Stimulated activated CD4-positive, alpha-beta T cell treated with anti-CD3 and anti-CD28 coated beads, Interleukin-15, amount 100 ng/mL, for 1 hour (primary cell): Measurements from ENCODE around the gene DLL1.
"Not testable (repeated sequence)": the region's sequence is repeated elsewhere in the genome, so short reads cannot be mapped to it uniquely, and the experiment has no call there.

Source experiments
- DNase-seq, 2 donors: peaks; one replicate each; pipeline ENCODE4 v3.0.0-alpha.2; 2020; ENCODE audit warnings: low read depth in 1 of 2, low spot score in 1 of 2

The DLL1 gene

DNA sequence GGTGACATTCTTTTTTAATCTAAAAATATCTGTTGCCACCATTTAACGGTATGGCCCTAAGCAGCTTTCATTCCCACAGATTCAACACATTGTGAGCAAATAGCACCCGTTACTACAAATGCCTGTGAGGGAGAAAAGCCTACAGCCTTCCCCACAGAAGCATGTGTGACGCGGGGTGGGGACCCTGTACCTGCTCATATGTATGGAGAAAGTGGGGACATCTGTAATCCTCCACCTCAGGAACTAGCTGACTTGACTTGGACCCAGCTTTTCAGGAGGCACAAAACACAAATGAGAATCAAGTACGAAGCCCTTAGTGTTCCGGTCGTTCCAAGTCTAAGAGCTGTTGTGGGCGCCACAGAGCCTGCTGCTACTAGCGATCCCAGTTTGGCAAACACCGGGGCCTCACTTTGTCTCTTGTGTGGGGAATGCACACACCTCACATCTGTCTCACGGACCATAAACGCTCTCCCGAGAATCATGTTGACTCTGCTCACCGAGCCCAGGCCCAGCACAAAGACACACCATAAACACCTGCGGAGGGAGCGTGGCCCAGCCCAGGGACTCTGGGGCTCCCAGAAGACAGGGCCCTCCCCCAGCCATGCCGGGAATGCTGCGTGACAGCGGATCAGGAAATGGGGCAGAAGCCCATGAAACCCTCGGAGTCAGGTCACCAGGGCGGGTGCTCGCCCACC is 21.6 kb downstream of the DLL1 start:
- DNase-seq, result no peak

DNA sequence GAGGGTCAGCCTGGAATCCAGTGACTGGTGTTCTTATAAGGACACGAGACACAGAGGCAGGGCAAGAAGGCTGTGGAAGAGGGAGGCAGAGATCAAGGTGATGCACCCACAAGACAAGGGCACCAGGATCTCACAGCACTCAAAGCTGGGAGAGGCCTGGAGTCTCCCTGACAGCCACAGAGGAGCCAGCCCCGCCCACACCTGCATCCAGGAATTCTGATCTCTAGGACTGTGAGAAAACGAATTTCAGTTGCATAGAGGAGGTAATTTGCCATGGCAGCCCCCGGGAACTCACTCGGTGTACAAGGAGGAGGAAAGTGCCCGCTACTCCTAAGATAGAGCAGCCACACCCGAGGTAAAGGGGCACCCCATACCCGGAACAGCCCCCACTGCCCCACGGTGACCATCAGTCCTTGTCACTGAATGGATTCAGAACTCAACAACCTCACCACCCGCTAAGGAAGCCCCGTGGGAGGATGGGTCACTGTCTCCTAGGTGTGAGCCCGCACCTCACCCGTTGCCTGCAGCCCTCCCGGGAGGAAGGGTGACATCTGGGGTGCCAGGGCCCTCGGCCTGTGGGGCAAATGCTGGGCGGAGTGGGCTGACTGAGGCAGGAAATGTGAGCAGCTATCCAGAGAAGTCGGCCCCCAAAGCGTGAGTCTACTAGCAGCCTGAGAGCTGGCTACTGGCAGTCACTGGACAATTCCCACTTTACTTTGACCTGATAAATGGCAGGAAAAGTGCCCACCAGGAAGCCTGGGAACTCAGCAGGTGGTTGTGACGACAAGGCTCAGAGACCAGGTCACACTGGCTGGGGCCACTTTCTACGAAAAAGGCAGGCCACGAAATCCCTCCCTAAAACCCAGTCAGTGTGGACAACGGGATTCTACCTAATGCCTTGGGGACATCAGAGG is 22.4 kb downstream of the DLL1 start:
- DNase-seq, result no peak

GRCh38 chr6:170267688-170268087 is 23.2 kb downstream of the DLL1 start:
- DNase-seq, result no peak

- DNase-seq, result no peak
Measured at GRCh38 chr6:170266061-170266825, 24.6 kb downstream of the DLL1 start.

GRCh38 chr6:170265655-170266054 is 25.2 kb downstream of the DLL1 start:
- no peak for DNase-seq

DNA sequence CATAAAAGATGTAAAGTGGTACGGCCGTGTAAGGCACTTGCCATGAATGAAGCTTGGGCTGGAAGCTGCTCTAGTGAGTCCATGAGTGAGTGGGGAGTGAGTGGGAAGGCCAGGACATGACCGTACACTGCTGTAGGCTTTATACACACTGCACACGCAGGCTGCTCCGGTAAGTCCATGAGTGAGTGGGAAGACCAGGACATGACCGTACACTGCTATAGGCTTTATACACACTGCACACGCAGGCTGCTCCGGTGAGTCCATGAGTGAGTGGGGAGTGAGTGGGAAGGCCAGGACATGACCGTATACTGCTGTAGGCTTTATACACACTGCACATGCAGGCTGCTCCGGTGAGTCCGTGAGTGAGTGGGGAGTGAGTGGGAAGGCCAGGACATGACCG is 26.2 kb downstream of the DLL1 start:
- DNase-seq, result not testable (repeated sequence)

DNA sequence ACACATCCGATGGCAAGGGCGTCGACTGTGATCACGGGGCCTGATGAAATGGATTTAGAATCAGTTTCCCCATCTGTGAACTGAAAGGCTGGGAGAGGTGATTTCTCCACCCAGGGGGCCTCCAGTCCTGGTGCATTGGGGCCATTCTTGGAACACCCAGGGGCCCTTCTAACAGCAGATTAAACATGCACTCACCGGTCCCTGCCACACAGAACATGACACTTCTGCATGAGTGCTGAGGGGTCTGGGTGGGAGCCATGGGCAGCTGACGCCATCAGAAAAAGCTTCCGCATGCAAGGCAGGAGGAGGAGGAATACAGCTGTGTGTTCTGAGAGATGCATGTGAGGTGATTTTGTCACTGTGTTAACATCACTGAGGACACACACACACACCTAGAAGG is 26.8 kb downstream of the DLL1 start:
- DNase-seq, result no peak

DNA sequence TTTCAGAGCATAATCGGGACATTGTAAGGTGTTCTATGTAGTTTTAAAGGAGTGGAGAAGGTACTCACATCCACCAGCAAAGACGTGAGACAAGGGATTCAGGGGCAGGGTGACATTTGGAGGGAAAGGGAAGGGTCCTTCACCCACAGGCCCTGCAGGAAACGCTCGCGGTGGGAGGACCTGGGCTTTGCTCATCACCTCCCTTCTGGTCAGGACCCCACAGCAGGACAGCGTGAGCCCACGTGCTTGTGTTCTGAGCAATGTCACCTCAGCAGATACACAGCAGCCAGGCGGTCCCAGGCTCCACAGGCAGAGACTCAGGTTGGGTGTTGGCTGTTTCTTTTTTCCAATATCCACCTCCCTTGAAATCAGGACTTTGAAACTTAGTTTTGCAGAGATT is 27.5 kb downstream of the DLL1 start:
- DNase-seq, result no peak

GRCh38 chr6:170262489-170263088 is 28.3 kb downstream of the DLL1 start:
- no peak for DNase-seq

DNA sequence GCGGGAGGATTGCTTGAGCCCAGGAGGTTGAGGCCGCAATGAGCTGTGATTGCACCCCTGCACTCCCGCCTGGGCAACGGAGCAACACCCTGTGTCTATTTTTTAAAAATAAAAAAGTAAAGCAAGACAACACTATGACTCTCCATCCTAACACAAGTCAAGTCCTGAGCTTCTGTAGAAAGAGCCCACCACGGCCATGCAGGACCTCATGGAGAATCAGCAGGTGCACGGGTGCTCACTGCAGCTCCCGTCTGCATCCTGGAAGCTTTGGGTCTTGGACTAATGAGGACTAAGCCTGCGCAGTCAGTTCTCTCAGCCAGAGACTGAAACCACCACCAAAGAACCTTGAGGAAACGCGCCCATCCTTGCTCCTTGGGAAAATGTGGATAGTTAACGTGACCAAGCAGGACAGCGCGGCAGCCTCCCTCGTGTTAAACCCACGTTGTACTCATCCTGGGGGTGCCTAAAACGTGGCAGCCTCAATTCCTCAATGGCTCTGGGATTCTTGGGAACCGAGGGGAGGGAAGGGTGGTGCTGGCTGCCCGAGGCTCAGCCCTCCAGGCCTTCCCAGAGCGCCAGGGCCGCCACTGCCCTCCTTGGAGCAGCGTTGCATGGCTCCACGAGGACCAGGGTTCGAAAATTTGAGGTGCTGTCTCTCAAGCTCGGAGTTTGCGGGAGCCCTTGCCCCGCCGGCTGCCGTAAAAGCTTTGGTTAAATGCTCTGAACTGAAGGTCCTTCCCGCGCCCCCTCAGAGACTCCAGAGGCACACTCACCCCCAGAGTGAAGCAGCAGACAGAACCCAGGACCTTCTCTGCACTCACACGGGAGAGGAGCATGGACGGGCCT is 29.0 kb downstream of the DLL1 start:
- no peak for DNase-seq

DNA sequence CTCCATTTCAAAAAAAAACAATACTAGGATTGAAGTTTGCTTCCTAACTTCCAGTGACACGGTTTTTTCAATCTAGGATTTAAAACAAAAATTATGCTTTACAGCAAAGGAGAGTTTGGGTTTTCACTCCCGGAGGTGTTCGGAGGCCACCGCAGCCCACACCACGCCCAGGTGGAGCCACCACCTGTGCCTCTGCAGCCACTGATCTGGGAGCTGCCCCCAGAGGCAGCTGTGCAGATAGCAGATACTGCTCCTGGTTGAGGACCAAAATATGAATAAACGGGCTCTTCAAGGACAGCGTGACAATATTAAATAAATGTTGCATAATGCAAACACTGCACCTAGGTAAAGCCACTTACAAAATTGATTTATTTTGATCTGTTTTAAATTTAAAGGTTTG is 30.2 kb downstream of the DLL1 start:
- no peak for DNase-seq

GRCh38 chr6:170259278-170259677 is 31.6 kb downstream of the DLL1 start:
- no peak for DNase-seq

DNA sequence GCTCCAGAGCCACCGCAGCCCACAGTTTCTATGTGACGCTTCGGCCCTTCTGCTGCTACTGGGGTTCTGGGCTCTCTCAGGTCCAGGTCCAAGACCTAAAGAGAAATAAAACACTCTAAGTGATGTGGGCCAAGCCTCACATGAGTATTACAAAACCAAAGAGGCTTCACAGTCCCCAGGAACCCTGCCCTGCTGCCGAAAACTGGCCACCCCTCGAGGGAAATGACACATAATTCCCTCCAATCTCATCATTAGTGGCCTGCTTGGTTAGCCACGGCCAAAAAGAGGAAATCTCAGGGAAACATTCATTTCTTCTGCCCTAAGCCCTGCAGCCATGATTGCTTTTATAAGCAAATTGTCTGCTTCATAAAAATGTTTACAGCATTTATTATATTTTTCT is 32.5 kb downstream of the DLL1 start:
- DNase-seq, result no peak

DNA sequence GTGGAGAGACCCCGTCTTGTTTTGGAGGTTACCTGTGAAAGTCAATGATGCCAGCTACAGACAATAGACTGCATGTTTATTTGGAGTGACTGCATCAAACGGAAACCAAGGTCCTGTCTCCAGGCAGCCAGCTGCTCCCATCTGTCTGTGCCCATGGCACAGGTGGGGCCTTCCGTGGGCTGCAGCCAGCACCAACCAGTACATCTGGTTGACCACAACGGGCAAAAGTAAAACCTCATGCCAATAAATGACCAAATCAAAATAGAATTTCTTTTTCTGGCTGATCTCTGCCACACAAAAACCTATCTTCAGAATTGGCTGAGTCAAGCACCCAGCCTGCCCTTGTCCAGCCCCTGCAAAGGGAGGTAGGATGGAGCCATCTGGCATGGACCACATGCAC is 33.5 kb downstream of the DLL1 start:
- DNase-seq, result no peak

GRCh38 chr6:170256641-170257040 is 34.2 kb downstream of the DLL1 start:
- DNase-seq, result no peak

- DNase-seq, result no peak
Measured at GRCh38 chr6:170255426-170256125, 35.3 kb downstream of the DLL1 start.

DNA sequence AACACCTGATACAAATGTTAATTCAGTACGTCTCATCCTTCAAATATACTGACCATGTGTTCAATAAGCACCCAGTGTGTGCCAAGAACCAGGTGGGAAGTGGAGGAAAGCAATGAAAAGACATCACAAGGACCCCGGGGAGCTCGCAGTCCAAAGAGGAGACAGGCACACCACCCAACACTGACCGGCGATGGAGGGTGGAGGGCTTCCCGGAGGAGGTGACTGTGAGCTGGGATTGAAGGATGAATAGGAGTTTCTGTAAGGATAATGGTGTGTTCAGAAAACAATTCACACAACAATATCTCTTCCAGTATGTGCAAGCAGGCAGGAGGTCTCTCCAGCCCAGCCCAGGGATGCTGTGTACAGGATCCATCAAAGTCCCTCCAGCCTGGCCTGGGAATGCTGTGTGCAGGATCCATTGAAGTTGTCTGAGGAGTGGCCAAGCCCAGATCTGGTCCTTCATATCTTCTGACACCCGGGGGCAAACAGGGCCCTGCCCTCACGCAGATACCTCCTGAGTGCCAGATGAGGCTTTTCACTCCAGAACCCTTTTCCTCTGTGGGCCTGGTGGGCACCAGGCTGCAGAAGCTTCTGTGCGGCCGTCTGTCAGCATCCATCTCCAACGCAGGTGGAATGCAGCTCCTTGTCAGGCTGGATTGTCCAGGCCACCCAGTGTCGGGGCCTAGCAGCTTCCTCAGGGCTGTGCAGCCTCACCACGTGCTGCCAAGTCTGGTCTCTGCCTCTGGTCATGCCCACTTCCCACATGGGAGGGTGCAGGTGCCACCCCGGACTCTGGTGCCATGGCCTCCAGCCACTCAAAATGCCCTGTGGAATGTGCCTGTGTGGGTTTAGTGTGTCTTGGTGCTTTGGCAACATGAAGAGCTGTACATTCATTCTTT is 36.3 kb downstream of the DLL1 start:
- no peak for DNase-seq

GRCh38 chr6:170253910-170254269 is 37.0 kb downstream of the DLL1 start:
- no peak for DNase-seq
